Suprapubic skin (tissue), 4 donors: Measurements from ENCODE around the gene TIGAR.

Experiments
- CTCF ChIP-seq, 2 donors: fragments of 200-600 bp in 1 of 2; fragments of 450-650 bp in 1 of 2; sonication (generic) in 1 of 2; IDR thresholded peaks; one replicate each; pipeline ENCODE4 v1.5.1; 2016 to 2019; ENCODE audit warnings: antibody characterized with exemption in 2 of 2, mild to moderate bottlenecking in 1 of 2, moderate library complexity in 1 of 2
- EP300 ChIP-seq: sonication (generic); formaldehyde crosslinking; IDR thresholded peaks from one replicate; pipeline ENCODE4 v1.6.1; 2017; ENCODE audit warnings: antibody characterized with exemption
- POLR2A ChIP-seq, 2 donors: fragments of 450-650 bp; IDR thresholded peaks; one replicate each; pipeline ENCODE4 v1.6.1; 2017; ENCODE audit warnings: antibody characterized with exemption in 2 of 2, mild to moderate bottlenecking in 2 of 2, moderate library complexity in 2 of 2
- POLR2AphosphoS5 ChIP-seq, 3 donors: sonication (generic); formaldehyde crosslinking; IDR thresholded peaks; one replicate each; pipeline ENCODE4 v1.6.1; 2017; ENCODE audit warnings: antibody characterized with exemption in 3 of 3

GRCh38 chr12:4323396-4323795 is 2.4 kb downstream of the TIGAR start:
- TF ChIP-seq CTCF (IDR thresholded peaks at IDR 0.05): no peak
- TF ChIP-seq EP300: no peak
- TF ChIP-seq POLR2A (IDR thresholded peaks at IDR 0.05): no peak
- no peak for TF ChIP-seq POLR2AphosphoS5 (IDR thresholded peaks at IDR 0.05)
